ENCODE data around the gene RNF114. TPM values are rescaled to one million over a fixed set of nuclear protein-coding genes. Genes with fewer than 3 reads are reported as not detected.
A peak's percentile ranks its signal among the peaks of the same experiment; 100 is the strongest.

RNF114 gene
- total RNA-seq (10 to 100 TPM; 30.9 to 87.9 TPM), polyA plus RNA-seq (10 to 100 TPM; 33.8 to 48.0 TPM)

DNA sequence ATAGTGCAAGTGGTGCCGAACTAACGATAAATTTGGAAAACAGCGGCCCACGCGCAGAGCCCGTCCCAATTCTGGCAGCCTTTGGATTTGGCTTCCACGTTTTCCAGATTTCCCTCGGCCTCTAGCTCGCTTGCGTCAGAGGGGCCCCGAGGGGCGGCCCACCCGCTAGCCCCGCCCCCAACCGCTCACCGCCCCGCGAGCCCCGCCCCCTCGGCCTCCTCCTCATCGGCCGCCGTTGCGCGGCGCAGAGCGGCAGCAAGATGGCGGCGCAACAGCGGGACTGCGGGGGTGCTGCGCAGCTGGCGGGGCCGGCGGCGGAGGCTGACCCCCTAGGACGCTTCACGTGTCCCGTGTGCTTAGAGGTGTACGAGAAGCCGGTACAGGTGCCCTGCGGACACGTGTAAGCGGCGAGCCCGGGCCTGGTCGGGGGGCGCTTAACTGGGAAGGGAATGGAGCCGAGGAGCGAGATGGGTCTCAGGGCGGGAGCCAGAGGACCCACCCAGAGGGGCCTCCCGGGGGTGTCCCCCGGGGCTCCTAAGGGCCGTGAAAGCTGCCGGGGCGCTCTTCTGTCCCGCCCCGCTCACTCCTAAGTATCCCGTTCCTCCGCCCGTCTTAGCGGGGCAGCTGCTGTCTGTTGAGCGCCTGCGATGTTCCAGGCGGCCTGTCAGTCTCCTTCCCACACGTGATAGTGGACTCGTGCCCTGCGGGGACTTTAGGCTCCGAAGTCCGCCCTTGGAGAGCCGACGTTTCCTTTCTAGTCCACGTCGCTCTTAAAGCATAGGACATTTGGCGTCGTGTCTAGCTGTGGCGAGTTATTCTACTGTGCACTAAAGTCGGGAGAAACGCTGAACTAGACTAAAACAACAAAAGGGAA is at the start of gene RNF114:
TSS of gene RNF114 (plus strand) at position 245 of the 874 bp plus-strand sequence. CDS start at position 261, 16 bp downstream.
- H3K27ac ChIP-seq (ENCODE audit: low read depth in 1 of 2, low read length in 2 of 2): peak within 1 kb of the TSS; percentile 87 to 96
- TF ChIP-seq YY1 (IDR thresholded peaks at IDR 0.05): peak; percentile 95
- peak; percentile 65 to 82 for TF ChIP-seq HNF4A (conservative IDR thresholded peaks at IDR 0.05)
- no peak for TF ChIP-seq RAD21 (IDR thresholded peaks at IDR 0.05)
- TF ChIP-seq ATF3 (IDR thresholded peaks at IDR 0.05): no peak
- no peak for TF ChIP-seq TAF1 (conservative IDR thresholded peaks at IDR 0.05)
- peak; percentile 35 for TF ChIP-seq SP1 (IDR thresholded peaks at IDR 0.05)
- TF ChIP-seq JUND (IDR thresholded peaks at IDR 0.05): no peak
- TF ChIP-seq, protein P1, sequence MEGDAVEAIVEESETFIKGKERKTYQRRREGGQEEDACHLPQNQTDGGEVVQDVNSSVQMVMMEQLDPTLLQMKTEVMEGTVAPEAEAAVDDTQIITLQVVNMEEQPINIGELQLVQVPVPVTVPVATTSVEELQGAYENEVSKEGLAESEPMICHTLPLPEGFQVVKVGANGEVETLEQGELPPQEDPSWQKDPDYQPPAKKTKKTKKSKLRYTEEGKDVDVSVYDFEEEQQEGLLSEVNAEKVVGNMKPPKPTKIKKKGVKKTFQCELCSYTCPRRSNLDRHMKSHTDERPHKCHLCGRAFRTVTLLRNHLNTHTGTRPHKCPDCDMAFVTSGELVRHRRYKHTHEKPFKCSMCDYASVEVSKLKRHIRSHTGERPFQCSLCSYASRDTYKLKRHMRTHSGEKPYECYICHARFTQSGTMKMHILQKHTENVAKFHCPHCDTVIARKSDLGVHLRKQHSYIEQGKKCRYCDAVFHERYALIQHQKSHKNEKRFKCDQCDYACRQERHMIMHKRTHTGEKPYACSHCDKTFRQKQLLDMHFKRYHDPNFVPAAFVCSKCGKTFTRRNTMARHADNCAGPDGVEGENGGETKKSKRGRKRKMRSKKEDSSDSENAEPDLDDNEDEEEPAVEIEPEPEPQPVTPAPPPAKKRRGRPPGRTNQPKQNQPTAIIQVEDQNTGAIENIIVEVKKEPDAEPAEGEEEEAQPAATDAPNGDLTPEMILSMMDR (IDR thresholded peaks at IDR 0.05; ENCODE audit: low read depth, low read length, missing input control): no peak
- peak in 1 of 2 donors; percentile 18 for TF ChIP-seq EGR1 (IDR thresholded peaks at IDR 0.05; ENCODE audit: low read depth in 2 of 2)
- TF ChIP-seq, protein P2, sequence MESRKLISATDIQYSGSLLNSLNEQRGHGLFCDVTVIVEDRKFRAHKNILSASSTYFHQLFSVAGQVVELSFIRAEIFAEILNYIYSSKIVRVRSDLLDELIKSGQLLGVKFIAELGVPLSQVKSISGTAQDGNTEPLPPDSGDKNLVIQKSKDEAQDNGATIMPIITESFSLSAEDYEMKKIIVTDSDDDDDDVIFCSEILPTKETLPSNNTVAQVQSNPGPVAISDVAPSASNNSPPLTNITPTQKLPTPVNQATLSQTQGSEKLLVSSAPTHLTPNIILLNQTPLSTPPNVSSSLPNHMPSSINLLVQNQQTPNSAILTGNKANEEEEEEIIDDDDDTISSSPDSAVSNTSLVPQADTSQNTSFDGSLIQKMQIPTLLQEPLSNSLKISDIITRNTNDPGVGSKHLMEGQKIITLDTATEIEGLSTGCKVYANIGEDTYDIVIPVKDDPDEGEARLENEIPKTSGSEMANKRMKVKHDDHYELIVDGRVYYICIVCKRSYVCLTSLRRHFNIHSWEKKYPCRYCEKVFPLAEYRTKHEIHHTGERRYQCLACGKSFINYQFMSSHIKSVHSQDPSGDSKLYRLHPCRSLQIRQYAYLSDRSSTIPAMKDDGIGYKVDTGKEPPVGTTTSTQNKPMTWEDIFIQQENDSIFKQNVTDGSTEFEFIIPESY (IDR thresholded peaks at IDR 0.05): no peak
- TF ChIP-seq GABPA (IDR thresholded peaks at IDR 0.05 in 1 of 2, conservative IDR thresholded peaks at IDR 0.05 in 1 of 2): peak in 1 of 2 donors; percentile 16
- no peak for TF ChIP-seq NR2F2 (IDR thresholded peaks at IDR 0.05)
- TF ChIP-seq FOXA1 (IDR thresholded peaks at IDR 0.05): no peak
- no peak for TF ChIP-seq RXRA (IDR thresholded peaks at IDR 0.05)
- TF ChIP-seq, protein P3, sequence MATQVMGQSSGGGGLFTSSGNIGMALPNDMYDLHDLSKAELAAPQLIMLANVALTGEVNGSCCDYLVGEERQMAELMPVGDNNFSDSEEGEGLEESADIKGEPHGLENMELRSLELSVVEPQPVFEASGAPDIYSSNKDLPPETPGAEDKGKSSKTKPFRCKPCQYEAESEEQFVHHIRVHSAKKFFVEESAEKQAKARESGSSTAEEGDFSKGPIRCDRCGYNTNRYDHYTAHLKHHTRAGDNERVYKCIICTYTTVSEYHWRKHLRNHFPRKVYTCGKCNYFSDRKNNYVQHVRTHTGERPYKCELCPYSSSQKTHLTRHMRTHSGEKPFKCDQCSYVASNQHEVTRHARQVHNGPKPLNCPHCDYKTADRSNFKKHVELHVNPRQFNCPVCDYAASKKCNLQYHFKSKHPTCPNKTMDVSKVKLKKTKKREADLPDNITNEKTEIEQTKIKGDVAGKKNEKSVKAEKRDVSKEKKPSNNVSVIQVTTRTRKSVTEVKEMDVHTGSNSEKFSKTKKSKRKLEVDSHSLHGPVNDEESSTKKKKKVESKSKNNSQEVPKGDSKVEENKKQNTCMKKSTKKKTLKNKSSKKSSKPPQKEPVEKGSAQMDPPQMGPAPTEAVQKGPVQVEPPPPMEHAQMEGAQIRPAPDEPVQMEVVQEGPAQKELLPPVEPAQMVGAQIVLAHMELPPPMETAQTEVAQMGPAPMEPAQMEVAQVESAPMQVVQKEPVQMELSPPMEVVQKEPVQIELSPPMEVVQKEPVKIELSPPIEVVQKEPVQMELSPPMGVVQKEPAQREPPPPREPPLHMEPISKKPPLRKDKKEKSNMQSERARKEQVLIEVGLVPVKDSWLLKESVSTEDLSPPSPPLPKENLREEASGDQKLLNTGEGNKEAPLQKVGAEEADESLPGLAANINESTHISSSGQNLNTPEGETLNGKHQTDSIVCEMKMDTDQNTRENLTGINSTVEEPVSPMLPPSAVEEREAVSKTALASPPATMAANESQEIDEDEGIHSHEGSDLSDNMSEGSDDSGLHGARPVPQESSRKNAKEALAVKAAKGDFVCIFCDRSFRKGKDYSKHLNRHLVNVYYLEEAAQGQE (IDR thresholded peaks at IDR 0.05): no peak
- no peak for TF ChIP-seq FOXA2 (IDR thresholded peaks at IDR 0.05)
- peak; percentile 57 for TF ChIP-seq MAX (IDR thresholded peaks at IDR 0.05)
- peak; percentile 12 for TF ChIP-seq HNF4G (IDR thresholded peaks at IDR 0.05)
- peak within 1 kb of the TSS; percentile 86 to 99 (median 98) for H3K4me3 ChIP-seq (ENCODE audit: low read depth in 1 of 3, low read length in 3 of 3)
- H3K4me1 ChIP-seq (ENCODE audit: control insufficient read depth in 4 of 4, insufficient read depth in 4 of 4, low read length in 3 of 4): peaks cover 8 to 33% (median 29%) of the 10 kb centered on the region in 4 donors
- no peaks in the 10 kb centered on the region for H3K9me3 ChIP-seq (ENCODE audit: control insufficient read depth in 4 of 4, low read length in 3 of 4)
- peak; percentile 96 for DNase-seq (ENCODE audit: low spot score)
- no peaks in the 10 kb centered on the region for H3K27me3 ChIP-seq (ENCODE audit: control insufficient read depth in 4 of 4, insufficient read depth in 4 of 4, low read length in 3 of 4)
- H3K36me3 ChIP-seq (ENCODE audit: control insufficient read depth in 4 of 4, insufficient read depth in 3 of 4, low read depth in 1 of 4, low read length in 3 of 4): peaks cover 2 to 9% (median 4%) of the 10 kb centered on the region in 4 donors
- WGBS: under 1% methylated on average over 79 of the region's 79 CpGs
- peak within 1 kb of the TSS; percentile 87 to 98 for H3K9ac ChIP-seq (ENCODE audit: low read depth in 1 of 2, low read length in 2 of 2)
